HG03457 (cell line): ENCODE data around the gene ARHGEF12.

Source experiments
- ATAC-seq: cut with Tn5 transposase; IDR thresholded peaks from one replicate; pipeline ENCODE4 v1.9.1; 2021; ENCODE audit warnings: moderate number of reproducible peaks; ENCODE audit not compliant: unreplicated experiment

Gene ARHGEF12

DNA sequence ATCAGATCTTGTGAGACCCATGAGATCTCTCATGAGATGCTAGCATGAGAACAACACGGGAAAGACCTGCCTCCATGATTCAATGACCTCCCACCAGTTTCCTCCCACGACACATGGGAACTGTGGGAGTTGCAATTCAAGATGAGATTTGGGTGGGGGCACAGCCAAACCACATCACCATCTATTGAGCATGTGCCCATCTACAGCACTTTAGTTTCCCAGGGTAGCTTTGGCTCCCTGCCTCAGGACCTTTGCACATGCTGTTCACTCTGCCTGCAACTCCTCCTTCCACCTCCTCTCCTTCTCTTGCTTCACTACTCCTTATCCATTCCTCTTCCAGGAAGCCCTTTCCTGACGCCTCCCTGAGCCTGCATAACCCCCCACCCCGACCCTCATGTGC is 192.5 kb downstream of the ARHGEF12 start:
- ATAC-seq: no peak

DNA sequence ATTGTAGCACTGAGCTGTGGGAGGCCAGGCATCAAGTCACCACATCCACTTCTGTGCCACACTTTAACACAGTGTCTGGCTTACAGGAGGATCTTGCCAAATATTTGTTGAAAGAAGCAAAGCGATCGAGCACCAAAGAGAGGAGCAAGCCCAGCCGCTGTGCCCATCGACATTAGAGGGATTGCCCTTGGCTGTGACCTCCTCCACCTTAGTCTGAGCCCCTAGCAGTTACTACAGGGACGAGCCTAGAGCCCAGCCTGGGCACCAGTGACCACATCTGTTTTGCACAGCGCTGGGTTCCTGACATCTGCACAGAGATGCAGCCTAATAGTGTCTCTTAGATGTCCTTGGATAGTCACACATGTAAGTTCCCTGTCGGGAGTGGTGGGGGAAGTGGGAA is 193.0 kb downstream of the ARHGEF12 start:
- no peak for ATAC-seq

GRCh38 chr11:120529911-120530310 is 193.7 kb downstream of the ARHGEF12 start:
- ATAC-seq: no peak

DNA sequence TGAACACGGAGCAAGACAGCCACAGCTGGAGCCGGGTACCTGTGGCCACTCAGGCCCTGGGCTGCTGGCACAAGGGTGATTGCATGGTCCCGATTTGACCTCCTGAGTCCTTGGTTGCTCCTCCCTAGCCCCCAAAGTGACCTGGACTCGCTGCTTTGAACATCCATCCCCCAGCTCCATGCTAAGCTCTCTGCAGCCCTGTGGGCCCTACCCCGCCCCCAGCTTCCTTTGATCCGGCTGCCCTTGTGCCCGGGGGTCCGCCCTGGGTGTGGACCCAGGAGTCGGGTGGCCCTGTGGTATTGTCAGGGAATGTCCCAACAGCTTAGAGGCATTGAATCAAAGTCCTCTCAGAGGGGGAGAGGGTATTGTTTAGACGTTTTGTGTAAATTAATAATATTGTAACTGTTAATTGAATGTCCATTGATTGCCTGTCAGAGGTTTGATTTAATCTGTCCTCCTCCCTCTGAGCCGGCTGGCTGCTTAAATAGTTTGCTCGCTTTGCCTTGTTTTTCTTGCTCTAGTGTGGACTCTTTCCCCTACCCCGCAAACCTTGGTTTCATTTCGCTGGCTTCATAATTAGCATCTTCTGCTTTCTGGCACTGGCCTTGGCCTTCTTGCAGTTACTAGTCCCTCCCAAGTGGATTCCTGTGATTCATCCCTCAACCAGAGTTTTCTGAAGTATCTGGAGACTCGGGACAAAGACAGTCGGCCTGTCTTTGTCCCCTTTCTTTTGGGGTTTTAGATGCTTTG is 196.0 kb downstream of the ARHGEF12 start:
- ATAC-seq: no peak

- no peak for ATAC-seq
Observed at GRCh38 chr11:120532832-120533196, 196.6 kb downstream of the ARHGEF12 start.

GRCh38 chr11:120536091-120536796 is 200.0 kb downstream of the ARHGEF12 start:
- no peak for ATAC-seq

DNA sequence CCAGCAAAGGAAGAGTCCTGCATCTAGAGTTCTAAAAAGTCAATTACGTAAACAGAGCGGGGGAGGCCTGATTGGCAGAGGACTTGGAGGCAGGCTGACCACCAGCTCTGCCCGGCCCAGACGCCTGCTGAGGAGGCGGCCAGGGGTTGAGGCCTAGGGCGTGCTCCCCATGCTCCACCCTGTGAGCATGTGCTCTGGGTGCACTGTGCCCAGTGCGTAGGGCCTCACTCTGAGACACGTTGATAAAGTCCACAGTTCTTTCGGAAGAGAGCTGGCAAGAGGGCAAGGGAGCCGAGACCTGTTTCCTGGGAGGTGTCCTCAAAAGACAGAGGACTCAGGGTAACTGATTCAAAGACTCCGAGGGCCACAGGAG is 200.6 kb downstream of the ARHGEF12 start:
- ATAC-seq: no peak

DNA sequence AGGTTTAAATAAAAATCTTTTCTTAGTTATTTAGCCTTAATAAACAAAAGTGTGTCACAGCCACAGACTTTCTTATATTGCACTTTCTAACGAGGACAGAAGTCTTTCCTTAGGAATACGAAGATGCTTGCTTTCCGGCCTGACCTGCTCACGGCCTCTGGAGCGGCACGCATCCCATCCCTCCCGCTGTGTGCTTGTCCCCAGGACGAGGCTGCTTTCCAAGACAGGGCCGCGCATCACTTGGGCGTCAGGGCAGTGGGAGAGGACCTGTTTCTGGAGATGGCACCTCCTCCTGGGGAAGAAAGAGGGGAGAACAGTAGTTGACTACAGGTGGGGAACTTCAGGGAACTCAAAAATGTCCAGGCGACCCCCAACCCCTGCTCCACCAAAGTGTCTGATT is 201.8 kb downstream of the ARHGEF12 start:
- no peak for ATAC-seq

DNA sequence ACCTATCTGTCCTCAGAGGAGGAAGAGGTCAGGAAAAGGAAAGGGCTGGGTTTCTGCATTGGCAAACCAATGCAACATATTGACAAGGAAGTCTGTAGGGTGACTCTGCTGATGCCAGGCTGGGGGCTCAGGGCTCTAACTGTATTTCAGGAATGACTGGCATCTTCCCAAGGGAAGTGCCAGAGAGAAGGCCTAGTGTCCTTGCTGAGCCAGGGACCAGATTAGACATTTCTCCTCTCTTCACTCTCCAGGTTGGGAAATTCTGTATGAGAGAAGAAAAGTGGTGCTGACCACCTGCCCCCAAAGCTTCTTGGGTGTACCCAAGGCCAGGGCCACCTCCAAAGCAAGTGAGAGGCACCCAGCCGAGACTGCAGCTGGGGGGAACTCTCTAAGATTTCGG is 202.5 kb downstream of the ARHGEF12 start:
- ATAC-seq: no peak
